GM12878 (cell line): ENCODE data around the gene NPSR1. TPM values are rescaled to one million over a fixed set of nuclear protein-coding genes. Genes with fewer than 3 reads are reported as not detected.

ENCODE experiments used
- ATAC-seq: fragments of 200-7000 bp; cut with Tn5 transposase; 3 replicates; pipeline ENCODE4 v1.9.1; 2020; ENCODE audit warnings: mild to moderate bottlenecking, moderate library complexity
- BruUV-seq: library from RNA; stranded (reverse); fragments of 400-500 nt; replicated peaks from 2 replicates; lab custom pipeline; 2021; lab: Mats Ljungman, UMichigan
- CTCF ChIA-PET: fragments of 300-600 bp; sonication (Branson Sonifier 250); formaldehyde crosslinking; extraction: SDS; loops from one replicate; lab custom pipeline; 2021; ENCODE audit warnings: inconsistent platforms; lab: Yijun Ruan, JAX
- POLR2A ChIA-PET: fragments of 350-600 bp; formaldehyde crosslinking; extraction: SDS; loops from one replicate; lab custom pipeline; 2021; ENCODE audit warnings: inconsistent platforms; lab: Charles Lee
- RAD21 ChIA-PET: fragments of 300-600 bp; sonication (Branson Sonifier 250); formaldehyde crosslinking; loops from one replicate; lab custom pipeline; 2023; ENCODE audit warnings: antibody characterized with exemption; ENCODE audit not compliant: unreplicated experiment; lab: Charles Lee
- SMC1A ChIA-PET: fragments of 300-600 bp; sonication (Branson Sonifier 250); formaldehyde crosslinking; loops from one replicate; lab custom pipeline; 2023; ENCODE audit not compliant: unreplicated experiment, uncharacterized antibody; lab: Charles Lee
- DNase-seq: peaks from one replicate; pipeline ENCODE4 v3.0.0-alpha.2; 2011; ENCODE audit warnings: low read depth, low spot score
- FAIRE-seq: peaks from 3 replicates; lab custom pipeline; 2011; peaks lifted over from hg19 to GRCh38; lab: Jason Lieb, UNC
- H2AFZ ChIP-seq: 2 replicates; pipeline ENCODE4 v1.6.0; 2011; ENCODE audit warnings: low read depth, low read length, control low read depth; ENCODE audit not compliant: control insufficient read depth
- H3K27ac ChIP-seq: 2 replicates; pipeline ENCODE4 v1.5.1; 2011; ENCODE audit warnings: control low read depth; ENCODE audit not compliant: control insufficient read depth, insufficient read depth
- H3K27me3 ChIP-seq, 2 experiments: replicated peaks in 1 of 2; 2 replicates each; pipeline versions ENCODE4 v1.6.0 to v1.6.1; 2011; ENCODE audit warnings: low read length in 1 of 2; ENCODE audit not compliant: control insufficient read depth in 2 of 2, insufficient read depth in 2 of 2
- H3K36me3 ChIP-seq, 2 experiments: 2 replicates each; pipeline ENCODE4 v1.5.1; 2011; ENCODE audit warnings: low read length in 1 of 2; ENCODE audit not compliant: control insufficient read depth in 2 of 2, insufficient read depth in 2 of 2
- H3K4me1 ChIP-seq: 2 replicates; pipeline ENCODE4 v1.6.1; 2011; ENCODE audit warnings: mild to moderate bottlenecking, low read length, moderate library complexity, mixed read lengths; ENCODE audit not compliant: control insufficient read depth, insufficient read depth
- H3K4me2 ChIP-seq: 2 replicates; pipeline ENCODE4 v1.6.0; 2011; ENCODE audit warnings: control low read depth; ENCODE audit not compliant: control insufficient read depth, insufficient read depth
- H3K4me3 ChIP-seq: fragments of 200-600 bp; sonication (generic); 2 replicates; pipeline ENCODE4 v1.5.1; 2016
- H3K79me2 ChIP-seq: 2 replicates; pipeline ENCODE4 v1.6.0; 2011; ENCODE audit warnings: low read length; ENCODE audit not compliant: control insufficient read depth, insufficient read depth
- H3K9ac ChIP-seq: 2 replicates; pipeline ENCODE4 v1.8.0; 2011; ENCODE audit warnings: low read length, control low read depth, mixed read lengths; ENCODE audit not compliant: control insufficient read depth, insufficient read depth
- H3K9me3 ChIP-seq: replicated peaks from 3 replicates; pipeline ENCODE4 v1.5.1; 2011; ENCODE audit warnings: mild to moderate bottlenecking, low read length; ENCODE audit not compliant: control insufficient read depth, insufficient read depth
- H4K20me1 ChIP-seq: 2 replicates; pipeline ENCODE4 v1.6.0; 2011; ENCODE audit not compliant: control insufficient read depth, insufficient read depth
- ASH2L ChIP-seq: fragments of 300-600, 200-600 bp; sonication (generic); IDR thresholded peaks from 2 replicates; pipeline ENCODE4 v1.6.1; 2017; ENCODE audit warnings: low read depth, mild to moderate bottlenecking, borderline replicate concordance
- EZH2 ChIP-seq: IDR thresholded peaks from 2 replicates; pipeline ENCODE4 v1.6.1; 2012; ENCODE audit warnings: low read depth, mild to moderate bottlenecking, control low read depth, inconsistent platforms, low read length, borderline replicate concordance; ENCODE audit not compliant: control insufficient read depth
- KAT2A ChIP-seq: conservative IDR thresholded peaks from 2 replicates; pipeline ENCODE4 v1.6.1; 2011; ENCODE audit warnings: low read depth, low read length; ENCODE audit not compliant: control insufficient read depth
- MLLT1 ChIP-seq: fragments of 450-650 bp; IDR thresholded peaks from 2 replicates; pipeline ENCODE4 v1.6.1; 2016; ENCODE audit warnings: mild to moderate bottlenecking
- NFXL1 ChIP-seq: fragments of 450-650 bp; IDR thresholded peaks from 2 replicates; pipeline ENCODE4 v1.6.1; 2017; ENCODE audit warnings: antibody characterized with exemption, mild to moderate bottlenecking, borderline replicate concordance
- POLR2AphosphoS5 ChIP-seq: IDR thresholded peaks from 2 replicates; pipeline ENCODE4 v1.6.1; 2011; ENCODE audit warnings: mild to moderate bottlenecking, low read length, inconsistent platforms
- RAD21 ChIP-seq: IDR thresholded peaks from 2 replicates; pipeline ENCODE4 v1.6.1; 2011; ENCODE audit warnings: mild to moderate bottlenecking, low read depth, low read length, moderate library complexity; ENCODE audit not compliant: insufficient read depth
- SUZ12 ChIP-seq: fragments of 200-600 bp; sonication (generic); IDR thresholded peaks from one replicate; pipeline ENCODE4 v1.6.1; 2018; ENCODE audit warnings: antibody characterized with exemption, mild to moderate bottlenecking; ENCODE audit not compliant: unreplicated experiment
- WGBS: methylation state at CpG from one replicate; pipeline ENCODE4 v1.1.6; 2016; ENCODE audit warnings: low lambda C conversion rate; ENCODE audit not compliant: insufficient replicate concordance, insufficient coverage; ENCODE audit errors: missing lambda C conversion rate; 5-methylcytosine and 5-hydroxymethylcytosine counted together
- in situ Hi-C: fragments of 300-500 bp; cut with MboI; formaldehyde crosslinking; loops from 9 replicates; pipeline ENCODE4 v1.14.3; 2018; ENCODE audit warnings: mixed read lengths
- intact Hi-C: fragments of 100-400 bp; cut with micrococcal nuclease; formaldehyde crosslinking; loops from one replicate; pipeline ENCODE4 v1.14.2; 2022; ENCODE audit not compliant: unreplicated experiment
- polyA plus RNA-seq, 11 experiments: library from polyadenylated mRNA; depleted of rRNA in 4 of 11; unstranded in 6 of 11; stranded (reverse) in 5 of 11; fragments of >200 nt; fragmentation: Nextera tagmentation in 4 of 11; fragmentation: Illumina TruSeq in 1 of 11; extraction: Ambion mirVana in 4 of 11; extraction: Trizol in 1 of 11; gene quantifications; 1 replicate in 1 of 11; 2 replicates in 10 of 11; pipeline versions ENCODE4 v1.2.1 to v1.2.3, GENCODE V29; 2011 to 2016; ENCODE audit warnings: inconsistent platforms in 2 of 11, missing spikeins in 2 of 11, low read depth in 1 of 11
- total RNA-seq, 4 experiments: library from RNA; depleted of rRNA in 3 of 4; stranded (reverse); fragments of >200 nt in 3 of 4; fragmentation: Illumina TruSeq in 1 of 4; extraction: Trizol in 1 of 4; gene quantifications; 2 replicates each; pipeline versions ENCODE4 v1.2.1 to v1.2.3, GENCODE V29; 2013 to 2021

NPSR1 gene
- total and polyA plus RNA-seq, 10 of the 15 experiments (the other 5 are each of a cell fraction or from before 2014, with no cell fraction given) = 0.20 TPM; not detected in 9

GRCh38 chr7:34726221-34726620 lies 68.2 kb downstream of the NPSR1 start:
- H3K9me3 ChIP-seq = no peaks in the 10 kb centered on the region
- no peak overlapping the region for H3K4me3 ChIP-seq
- RAD21 ChIA-PET = interaction anchor here (0.7 to 16.4 kb wide), 3 partner anchors 9 to 37 kb away, joined by 3 to 362 read pairs (median 4); no protein-coding TSS in a partner anchor
- no peak overlapping the region for H3K9ac ChIP-seq
- no peaks in the 10 kb centered on the region for H3K27me3 ChIP-seq
- no peak for ATAC-seq
- no peaks in the 10 kb centered on the region for H3K36me3 ChIP-seq
- POLR2A ChIA-PET = interaction anchor here (0.7 to 6.2 kb wide), 2 partner anchors 26 to 30 kb away, joined by 4 to 36 read pairs; no protein-coding TSS in a partner anchor
- no peaks in the 10 kb centered on the region for H3K79me2 ChIP-seq
- no TSS peak for BruUV-seq
- intact Hi-C loops (no loop called here), in situ Hi-C loops (no loop called here)
- SMC1A ChIA-PET = interaction anchor here (0.9 to 16.6 kb wide), 5 partner anchors 9 to 32 kb away, joined by 3 to 220 read pairs (median 24); no protein-coding TSS in a partner anchor
- CTCF ChIA-PET = interaction anchor here (0.9 to 4.8 kb wide), 6 partner anchors 8 to 51 kb away, joined by 3 to 32 read pairs (median 4); no protein-coding TSS in a partner anchor
- H3K27ac ChIP-seq = no peak overlapping the region
- no peaks in the 10 kb centered on the region for H4K20me1 ChIP-seq
- H2AFZ ChIP-seq = no peak overlapping the region
- TF ChIP-seq POLR2AphosphoS5 (no peak), RAD21 (no peak), ASH2L (no peak), KAT2A (no peak), SUZ12 (no peak), MLLT1 (no peak), EZH2 (no peak), NFXL1 (no peak)
- H3K4me1 ChIP-seq = no peaks in the 10 kb centered on the region
- H3K4me2 ChIP-seq = no peak overlapping the region
- no peak for FAIRE-seq
- WGBS = 0% methylated on average over 1 of the region's 1 CpG
- no peak for DNase-seq
